H1 (cell line): Measurements from ENCODE around the gene FAM9C. TPM values are rescaled to one million over a fixed set of nuclear protein-coding genes. Genes with fewer than 3 reads are reported as not detected.

Source experiments
- CTBP2 ChIP-seq: IDR thresholded peaks from 2 replicates; pipeline ENCODE4 v1.7.0; 2011; ENCODE audit warnings: borderline replicate concordance, mild to moderate bottlenecking, moderate library complexity, mixed read lengths, low read length; ENCODE audit not compliant: insufficient read depth, insufficient read length
- EGR1 ChIP-seq: IDR thresholded peaks from 2 replicates; pipeline ENCODE4 v1.6.1; 2011; ENCODE audit warnings: low read depth, low read length, borderline replicate concordance
- NANOG ChIP-seq: IDR thresholded peaks from 2 replicates; pipeline ENCODE4 v1.6.1; 2011; ENCODE audit warnings: low read length, low read depth, mild to moderate bottlenecking, inconsistent platforms; ENCODE audit not compliant: insufficient read depth, poor library complexity, severe bottlenecking
- RXRA ChIP-seq: IDR thresholded peaks from 2 replicates; pipeline ENCODE4 v1.6.1; 2011; ENCODE audit warnings: low read depth, mild to moderate bottlenecking, low read length, moderate library complexity; ENCODE audit not compliant: insufficient read depth
- SIRT6 ChIP-seq: IDR thresholded peaks from one replicate; pipeline ENCODE4 v1.7.1; 2012; ENCODE audit warnings: low read length, inconsistent platforms
- SP1 ChIP-seq: IDR thresholded peaks from 2 replicates; pipeline ENCODE4 v1.6.1; 2011; ENCODE audit warnings: low read depth, low read length
- SUZ12 ChIP-seq: fragments of 200-600 bp; sonication (generic); IDR thresholded peaks from 2 replicates; pipeline ENCODE4 v1.6.1; 2012; ENCODE audit warnings: mild to moderate bottlenecking, inconsistent platforms, low read length, moderate library complexity, mixed read lengths
- polyA plus RNA-seq, 7 experiments: library from polyadenylated mRNA; depleted of rRNA in 3 of 7; stranded (reverse) in 5 of 7; unstranded in 2 of 7; fragments of >200 nt in 5 of 7; fragments of 200-250 nt in 2 of 7; gene quantifications; 1 replicate in 5 of 7; 2 replicates in 1 of 7; 4 replicates in 1 of 7; pipeline versions ENCODE4 v1.2.1 to v1.2.3, GENCODE V29; 2011 to 2013; ENCODE audit warnings: missing spikeins in 2 of 7, mixed read lengths in 2 of 7
- total RNA-seq: library from RNA; stranded (reverse); fragmentation: NEBNext Ultra II Directional; extraction: Animal tissue kit (Norgen Biotek cat#: 25700); gene quantifications from 2 replicates; pipeline ENCODE4 v1.2.1, GENCODE V29; 2021
- TF ChIP-seq, protein P1 (sequence below): IDR thresholded peaks from 2 replicates; pipeline ENCODE4 v1.6.1; 2012; ENCODE audit warnings: inconsistent platforms

Gene FAM9C
- total and polyA plus RNA-seq, 2 of the 8 experiments (the other 6 are each of a cell fraction or from before 2014, with no cell fraction given) = not detected

DNA sequence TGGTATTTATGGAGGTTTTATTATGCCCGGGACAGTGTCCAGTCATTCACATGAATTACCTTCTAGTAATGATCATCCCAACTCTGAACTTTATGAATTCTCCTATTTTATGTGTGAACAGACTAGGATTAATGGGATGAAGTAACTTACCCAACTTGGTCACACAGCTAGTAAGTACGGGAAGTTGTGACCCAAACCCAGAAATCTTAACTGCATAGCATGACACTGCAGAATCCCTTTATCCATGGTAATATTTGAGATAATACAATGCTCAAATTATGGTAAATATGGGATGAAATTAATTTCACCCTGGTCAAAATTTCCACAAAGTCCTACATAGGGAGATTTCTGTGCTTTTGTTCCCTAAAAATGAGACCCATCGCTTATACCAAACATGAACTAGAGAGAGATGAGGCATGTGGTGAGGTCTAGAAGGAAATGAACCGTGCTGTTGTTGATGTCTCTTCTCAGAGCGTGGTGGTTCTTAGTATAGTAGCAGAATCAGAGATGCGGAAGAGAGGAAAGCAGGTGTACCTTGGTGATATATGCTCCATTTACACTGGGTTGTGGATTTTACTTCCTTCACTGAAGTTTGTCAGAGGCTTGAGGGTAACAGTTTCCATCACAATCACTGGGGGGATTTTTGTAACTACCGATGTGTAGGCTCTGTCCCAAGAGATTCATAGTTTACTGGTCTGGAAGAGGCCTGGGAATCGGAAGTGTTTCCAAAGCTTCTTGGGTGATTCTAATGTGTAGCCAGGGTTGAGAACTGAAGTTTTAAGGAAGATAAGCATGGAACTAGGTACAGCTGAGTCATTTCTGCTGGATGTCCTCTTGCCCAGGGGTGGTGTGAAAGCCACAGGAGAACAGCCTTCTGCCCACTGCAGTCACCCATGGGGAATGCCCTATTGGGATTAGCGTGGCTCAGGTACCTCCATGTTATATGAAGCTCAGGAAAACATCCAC, 30.2 kb upstream of the FAM9C start (continued):
- TF ChIP-seq RXRA (no peak), NANOG (no peak), SP1 (no peak), CTBP2 (no peak), SIRT6 (no peak), EGR1 (no peak), SUZ12 (no peak)
- TF ChIP-seq, protein P1, sequence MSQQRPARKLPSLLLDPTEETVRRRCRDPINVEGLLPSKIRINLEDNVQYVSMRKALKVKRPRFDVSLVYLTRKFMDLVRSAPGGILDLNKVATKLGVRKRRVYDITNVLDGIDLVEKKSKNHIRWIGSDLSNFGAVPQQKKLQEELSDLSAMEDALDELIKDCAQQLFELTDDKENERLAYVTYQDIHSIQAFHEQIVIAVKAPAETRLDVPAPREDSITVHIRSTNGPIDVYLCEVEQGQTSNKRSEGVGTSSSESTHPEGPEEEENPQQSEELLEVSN = no peak
